Loucy (cell line): ENCODE data around the gene ZNF254.

ENCODE experiments used
- CTCF ChIP-seq: fragments of 200-600 bp; sonication (generic); conservative IDR thresholded peaks from 2 replicates; pipeline ENCODE4 v1.5.1; 2014; ENCODE audit warnings: mild to moderate bottlenecking, antibody characterized with exemption, low read length
- EZH2phosphoT487 ChIP-seq: fragments of 200-600 bp; IDR thresholded peaks from 2 replicates; pipeline ENCODE4 v1.6.1; 2018; ENCODE audit warnings: antibody characterized with exemption, mild to moderate bottlenecking, moderate library complexity, borderline replicate concordance

GRCh38 chr19:24086974-24087595 lies at the start of gene ZNF254:
- no peak for TF ChIP-seq CTCF
- no peak for TF ChIP-seq EZH2phosphoT487
